ENCODE data around the gene FAM107B. TPM values are rescaled to one million over a fixed set of nuclear protein-coding genes. Genes with fewer than 3 reads are reported as not detected.

Gene FAM107B
- total and polyA plus RNA-seq, 2 of the 13 experiments (the other 11 are each of a cell fraction or from before 2014, with no cell fraction given), result 15.7 to 24.8 TPM

- TF ChIP-seq CREB3 (CRISPR knock-in tag; IDR thresholded peaks at IDR 0.05), result no peak
- TF ChIP-seq TFDP2 (CRISPR knock-in tag; IDR thresholded peaks at IDR 0.05), result no peak
Measured at GRCh38 chr10:14671386-14671831, 103.3 kb downstream of the FAM107B start (continued).

- no TSS peak for BruUV-seq (replicated peaks)
- no peak for ATAC-seq
- no peak overlapping the region for H3K4me3 ChIP-seq (replicated peaks in 1 of 3; ENCODE audit: insufficient read depth in 1 of 3, low read depth in 2 of 3, low read length in 3 of 3)
- peaks cover 23% of the 10 kb centered on the region for H3K4me1 ChIP-seq (ENCODE audit: insufficient read depth, low read length)
- no peak overlapping the region for H2AFZ ChIP-seq (ENCODE audit: low read length)
- TF ChIP-seq ZNF234 (CRISPR knock-in tag; conservative IDR thresholded peaks at IDR 0.05) (no peak), ZBTB1 (CRISPR knock-in tag; IDR thresholded peaks at IDR 0.05; ENCODE audit: borderline replicate concordance) (no peak), ZBTB3 (CRISPR knock-in tag; IDR thresholded peaks at IDR 0.05; ENCODE audit: borderline replicate concordance, low read depth) (no peak), JDP2 (CRISPR knock-in tag; IDR thresholded peaks at IDR 0.05; ENCODE audit: borderline replicate concordance) (no peak), ATRX (CRISPR knock-in tag; IDR thresholded peaks at IDR 0.05; ENCODE audit: borderline replicate concordance) (no peak), RARG (CRISPR knock-in tag; IDR thresholded peaks at IDR 0.05; ENCODE audit: low read depth) (no peak), ZNF713 (CRISPR knock-in tag; IDR thresholded peaks at IDR 0.05) (no peak), ZNF512B (CRISPR knock-in tag; IDR thresholded peaks at IDR 0.05; ENCODE audit: borderline replicate concordance) (no peak), EHMT2 (IDR thresholded peaks at IDR 0.05; ENCODE audit: borderline replicate concordance, low read depth, low read length) (no peak), ZNF572 (CRISPR knock-in tag; IDR thresholded peaks at IDR 0.05) (no peak), ZNF136 (CRISPR knock-in tag; IDR thresholded peaks at IDR 0.05; ENCODE audit: low read depth) (no peak), FOXA1 (IDR thresholded peaks at IDR 0.05) (no peak), FOXA1 (CRISPR knock-in tag; IDR thresholded peaks at IDR 0.05) (no peak)
- H3K79me2 ChIP-seq (ENCODE audit: insufficient read depth, low read length), result no peaks in the 10 kb centered on the region
- no peaks in the 10 kb centered on the region for H4K20me1 ChIP-seq (ENCODE audit: insufficient read depth, low read length)
- ChIA-PET POLR2A (no interaction called here), CTCF (ENCODE audit: low intra/inter-chr PET ratio, low total read pairs) (no interaction called here)
- 58% methylated on average over 8 of the region's 8 CpGs for WGBS (ENCODE audit: low lambda C conversion rate)
- FAIRE-seq, result no peak
- H3K9ac ChIP-seq (ENCODE audit: insufficient read depth, low read depth, low read length), result no peak overlapping the region
- intact Hi-C loops (cut with micrococcal nuclease; ENCODE audit: unreplicated experiment) (no loop called here), in situ Hi-C loops (cut with HindIII; ENCODE audit: extremely low pct_ligation_motif_present, low pct_unique_long_range_greater_than_20kb) (no loop called here)
- H3K36me3 ChIP-seq (replicated peaks in 1 of 2; ENCODE audit: control insufficient read depth in 1 of 2, insufficient read depth in 2 of 2, low read length in 2 of 2), result no peaks in the 10 kb centered on the region
- no peak for DNase-seq (ENCODE audit: low spot score)
- no peak overlapping the region for H3K4me2 ChIP-seq (ENCODE audit: low read depth, low read length)
- no peak overlapping the region for H3K27ac ChIP-seq (ENCODE audit: extremely low read length, insufficient read depth, low read length)
- H3K27me3 ChIP-seq (ENCODE audit: control insufficient read depth in 1 of 2, insufficient read depth in 2 of 2, low read length in 2 of 2), result no peaks in the 10 kb centered on the region
- no peaks in the 10 kb centered on the region for H3K9me3 ChIP-seq (ENCODE audit: low read length)
Measured at GRCh38 chr10:14670551-14671240, 104.0 kb downstream of the FAM107B start.
